Choroid plexus epithelial cell (primary cell): ENCODE results near the gene LANCL1.

ENCODE experiments used
- DNase-seq: peaks from one replicate; pipeline ENCODE4 v3.0.0-alpha.2; 2010; ENCODE audit warnings: low read depth
- H3K4me3 ChIP-seq: 2 replicates; pipeline ENCODE4 v1.5.1; 2011; ENCODE audit warnings: low read depth, mild to moderate bottlenecking, control low read depth, low read length, moderate library complexity
- CTCF ChIP-seq: conservative IDR thresholded peaks from 2 replicates; pipeline ENCODE4 v1.5.1; 2011; ENCODE audit warnings: low read depth, mild to moderate bottlenecking, control low read depth, inconsistent platforms, low read length, moderate library complexity

Gene LANCL1

GRCh38 chr2:210480079-210480478 lies 3.5 kb upstream of the LANCL1 start:
- TF ChIP-seq CTCF, result no peak
- no peak for DNase-seq
- no peak overlapping the region for H3K4me3 ChIP-seq

GRCh38 chr2:210478661-210479060 lies 2.1 kb upstream of the LANCL1 start:
- no peak overlapping the region for H3K4me3 ChIP-seq
- DNase-seq, result no peak

GRCh38 chr2:210477496-210477895 lies 937 bp upstream of the LANCL1 start:
- TF ChIP-seq CTCF, result no peak
- DNase-seq, result peak; percentile 79
- H3K4me3 ChIP-seq, result peak overlapping the region; percentile 86

More at GRCh38 chr2:210478661-210479060, 2.1 kb upstream of the LANCL1 start:
- TF ChIP-seq CTCF, result no peak

- DNase-seq, result no peak
- H3K4me3 ChIP-seq, result peak overlapping the region; percentile 86
- no peak for TF ChIP-seq CTCF
Measured at GRCh38 chr2:210475706-210476105, 853 bp downstream of the LANCL1 start.

- DNase-seq, result no peak
- no peak overlapping the region for H3K4me3 ChIP-seq
- no peak for TF ChIP-seq CTCF
Measured at GRCh38 chr2:210474776-210475175, 1.8 kb downstream of the LANCL1 start.

GRCh38 chr2:210461401-210461800 lies 15.2 kb downstream of the LANCL1 start:
- no peak overlapping the region for H3K4me3 ChIP-seq
- TF ChIP-seq CTCF, result no peak
- DNase-seq, result no peak

- DNase-seq, result no peak
- no peak for TF ChIP-seq CTCF
- no peak overlapping the region for H3K4me3 ChIP-seq
Measured at GRCh38 chr2:210460322-210461227, 16.0 kb downstream of the LANCL1 start.
